ENCODE measurements around the gene FAM25C. TPM values are rescaled to one million over a fixed set of nuclear protein-coding genes. Genes with fewer than 3 reads are reported as not detected.
"Not testable (repeated sequence)": the region's sequence is repeated elsewhere in the genome, so short reads cannot be mapped to it uniquely, and the experiment has no call there.

The FAM25C gene
- total RNA-seq, 1 experiment from 2014 or later, result not detected

- H3K4me3 ChIP-seq; DNase-seq (ENCODE audit: low read depth in 1 of 2, low spot score in 2 of 2); H3K36me3 ChIP-seq; H3K27ac ChIP-seq; H3K4me1 ChIP-seq (replicated peaks); H3K9me3 ChIP-seq (replicated peaks); H3K27me3 ChIP-seq (replicated peaks): not testable (repeated sequence)
Observed at GRCh38 chr10:47972077-47972476, 27.5 kb downstream of the FAM25C start.

- not testable (repeated sequence) for H3K9me3 ChIP-seq (replicated peaks); H3K4me1 ChIP-seq (replicated peaks); H3K36me3 ChIP-seq; DNase-seq (ENCODE audit: low read depth in 1 of 2, low spot score in 2 of 2); H3K27ac ChIP-seq; H3K27me3 ChIP-seq (replicated peaks); H3K4me3 ChIP-seq
Observed at GRCh38 chr10:47971598-47971997, 28.0 kb downstream of the FAM25C start.

- not testable (repeated sequence) for DNase-seq (ENCODE audit: low read depth in 1 of 2, low spot score in 2 of 2); H3K4me1 ChIP-seq (replicated peaks); H3K9me3 ChIP-seq (replicated peaks); H3K27me3 ChIP-seq (replicated peaks); H3K36me3 ChIP-seq; H3K4me3 ChIP-seq; H3K27ac ChIP-seq
Observed at GRCh38 chr10:47970047-47970446, 29.5 kb downstream of the FAM25C start.

- not testable (repeated sequence) for H3K27ac ChIP-seq; H3K9me3 ChIP-seq (replicated peaks); DNase-seq (ENCODE audit: low read depth in 1 of 2, low spot score in 2 of 2); H3K36me3 ChIP-seq; H3K4me3 ChIP-seq; H3K4me1 ChIP-seq (replicated peaks); H3K27me3 ChIP-seq (replicated peaks)
Observed at GRCh38 chr10:47968988-47969387, 30.6 kb downstream of the FAM25C start.

GRCh38 chr10:47964280-47965063, 35.1 kb downstream of the FAM25C start:
- not testable (repeated sequence) for H3K36me3 ChIP-seq; H3K27me3 ChIP-seq (replicated peaks); H3K9me3 ChIP-seq (replicated peaks); H3K4me3 ChIP-seq; H3K27ac ChIP-seq; DNase-seq (ENCODE audit: low read depth in 1 of 2, low spot score in 2 of 2); H3K4me1 ChIP-seq (replicated peaks)

GRCh38 chr10:47962785-47963184, 36.8 kb downstream of the FAM25C start:
- H3K4me1 ChIP-seq (replicated peaks); DNase-seq (ENCODE audit: low read depth in 1 of 2, low spot score in 2 of 2); H3K27ac ChIP-seq; H3K36me3 ChIP-seq; H3K9me3 ChIP-seq (replicated peaks); H3K27me3 ChIP-seq (replicated peaks); H3K4me3 ChIP-seq: not testable (repeated sequence)

- H3K9me3 ChIP-seq (replicated peaks); H3K27me3 ChIP-seq (replicated peaks); DNase-seq (ENCODE audit: low read depth in 1 of 2, low spot score in 2 of 2); H3K27ac ChIP-seq; H3K36me3 ChIP-seq; H3K4me3 ChIP-seq; H3K4me1 ChIP-seq (replicated peaks): not testable (repeated sequence)
Observed at GRCh38 chr10:47960699-47961098, 38.9 kb downstream of the FAM25C start.

GRCh38 chr10:47959677-47960076, 39.9 kb downstream of the FAM25C start:
- H3K4me1 ChIP-seq (replicated peaks); H3K9me3 ChIP-seq (replicated peaks); H3K36me3 ChIP-seq; H3K4me3 ChIP-seq; DNase-seq (ENCODE audit: low read depth in 1 of 2, low spot score in 2 of 2); H3K27me3 ChIP-seq (replicated peaks); H3K27ac ChIP-seq: not testable (repeated sequence)

GRCh38 chr10:47957158-47957557, 42.4 kb downstream of the FAM25C start:
- not testable (repeated sequence) for H3K4me3 ChIP-seq; H3K9me3 ChIP-seq (replicated peaks); H3K36me3 ChIP-seq; H3K4me1 ChIP-seq (replicated peaks); DNase-seq (ENCODE audit: low read depth in 1 of 2, low spot score in 2 of 2); H3K27ac ChIP-seq; H3K27me3 ChIP-seq (replicated peaks)

GRCh38 chr10:47947424-47947823, 52.2 kb downstream of the FAM25C start:
- H3K9me3 ChIP-seq (replicated peaks); H3K27ac ChIP-seq; H3K27me3 ChIP-seq (replicated peaks); H3K36me3 ChIP-seq; H3K4me1 ChIP-seq (replicated peaks); H3K4me3 ChIP-seq; DNase-seq (ENCODE audit: low read depth in 1 of 2, low spot score in 2 of 2): not testable (repeated sequence)

Other genes with a start within 250 kb of the FAM25C start
- 1.0 and 9.3 TPM in 2 replicates for gene SYT15B, start 236.2 kb downstream of the FAM25C start, total RNA-seq (2014; rRNA removed; shearing (Covaris generic))
- gene NPY4R2, start 81.1 kb downstream of the FAM25C start, total RNA-seq (2014; rRNA removed; shearing (Covaris generic)), result 0.06 and 0.71 TPM in 2 replicates

All from SJSA1 (cell line).